GM21390 (cell line): ENCODE measurements around the gene MS4A18.

Experiments
- ATAC-seq: cut with Tn5 transposase; IDR thresholded peaks from one replicate; pipeline ENCODE4 v1.9.1; 2021; ENCODE audit not compliant: unreplicated experiment

Gene MS4A18

GRCh38 chr11:60765355-60765754, 40.8 kb downstream of the MS4A18 start:
- no peak for ATAC-seq

DNA sequence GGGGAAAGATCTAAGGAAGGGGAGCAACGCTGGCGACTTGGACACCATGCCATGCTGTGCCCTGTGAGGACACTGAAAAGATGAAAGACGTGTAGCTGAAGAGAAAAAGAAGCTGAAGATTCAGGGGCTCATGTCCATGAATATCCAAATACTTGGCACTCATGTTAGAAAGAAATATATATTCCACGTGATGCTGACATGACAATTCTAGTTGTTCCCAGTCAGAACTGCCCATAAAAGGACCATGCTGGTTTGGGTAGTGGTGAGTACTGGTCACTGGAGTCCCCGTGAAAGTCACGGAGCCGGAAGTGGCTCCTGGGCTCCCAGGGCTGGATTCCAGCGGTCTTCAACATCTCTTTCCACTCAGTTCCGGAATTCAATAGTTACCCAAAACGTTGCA, 42.0 kb downstream of the MS4A18 start:
- ATAC-seq, result no peak

DNA sequence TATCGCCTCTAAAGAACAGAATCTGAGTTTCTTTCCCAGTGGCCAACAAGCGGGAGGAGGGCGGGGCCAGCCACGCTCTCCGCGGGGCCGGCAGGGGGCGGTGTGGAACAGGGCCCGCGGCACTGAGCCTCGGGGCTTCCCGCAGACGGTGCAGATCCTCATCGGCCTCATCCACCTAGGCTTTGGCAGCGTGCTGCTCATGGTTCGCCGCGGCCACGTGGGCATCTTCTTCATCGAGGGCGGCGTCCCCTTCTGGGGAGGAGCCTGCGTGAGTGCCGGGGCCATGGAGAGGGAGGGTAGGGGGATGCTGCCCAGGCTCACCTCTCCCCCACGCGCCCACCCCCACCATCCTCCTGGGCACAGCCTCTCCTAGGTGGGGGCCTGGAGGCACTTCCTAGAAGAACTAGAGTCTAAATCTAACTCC, 42.9 kb downstream of the MS4A18 start:
- ATAC-seq, result no peak

DNA sequence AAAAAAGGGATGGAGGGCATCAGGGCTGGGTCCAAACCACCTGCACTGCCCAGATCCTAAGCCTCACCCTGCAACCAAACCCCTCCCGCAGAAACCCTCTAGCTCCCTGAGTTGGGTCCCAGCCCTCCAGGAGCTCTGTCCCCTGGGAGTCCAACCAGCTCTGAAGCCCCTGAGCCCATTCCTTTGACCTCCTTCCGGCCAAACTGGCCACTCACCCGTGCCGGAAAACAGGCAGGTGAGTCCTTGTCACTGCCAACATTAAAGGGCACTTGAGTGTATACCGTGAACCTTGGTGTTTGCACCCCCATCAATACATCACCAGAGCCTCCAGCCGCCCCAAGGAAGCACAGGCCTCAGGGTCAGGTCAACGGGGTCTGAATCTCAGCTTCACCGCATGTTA, 43.7 kb downstream of the MS4A18 start:
- no peak for ATAC-seq

GRCh38 chr11:60769273-60769672, 44.8 kb downstream of the MS4A18 start:
- no peak for ATAC-seq

GRCh38 chr11:60769811-60770210, 45.3 kb downstream of the MS4A18 start:
- ATAC-seq, result no peak

DNA sequence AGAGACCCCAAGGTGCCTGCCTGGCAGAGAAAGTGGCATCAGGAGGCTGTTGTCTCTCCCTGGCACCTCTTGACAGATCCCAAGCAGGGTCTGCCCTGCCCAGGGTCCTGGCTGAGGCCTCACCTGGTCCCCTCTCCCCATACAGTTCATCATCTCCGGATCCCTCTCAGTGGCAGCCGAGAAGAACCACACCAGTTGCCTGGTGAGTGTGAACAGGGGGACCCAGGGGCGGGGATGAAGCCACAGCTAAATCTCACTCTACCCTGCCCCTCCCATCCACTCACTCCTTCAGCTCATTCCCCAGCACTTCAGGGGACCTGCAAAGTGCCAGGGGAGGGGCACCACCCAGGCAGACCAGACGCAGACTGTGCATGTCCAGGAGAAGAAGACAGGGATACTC, 46.6 kb downstream of the MS4A18 start:
- no peak for ATAC-seq

DNA sequence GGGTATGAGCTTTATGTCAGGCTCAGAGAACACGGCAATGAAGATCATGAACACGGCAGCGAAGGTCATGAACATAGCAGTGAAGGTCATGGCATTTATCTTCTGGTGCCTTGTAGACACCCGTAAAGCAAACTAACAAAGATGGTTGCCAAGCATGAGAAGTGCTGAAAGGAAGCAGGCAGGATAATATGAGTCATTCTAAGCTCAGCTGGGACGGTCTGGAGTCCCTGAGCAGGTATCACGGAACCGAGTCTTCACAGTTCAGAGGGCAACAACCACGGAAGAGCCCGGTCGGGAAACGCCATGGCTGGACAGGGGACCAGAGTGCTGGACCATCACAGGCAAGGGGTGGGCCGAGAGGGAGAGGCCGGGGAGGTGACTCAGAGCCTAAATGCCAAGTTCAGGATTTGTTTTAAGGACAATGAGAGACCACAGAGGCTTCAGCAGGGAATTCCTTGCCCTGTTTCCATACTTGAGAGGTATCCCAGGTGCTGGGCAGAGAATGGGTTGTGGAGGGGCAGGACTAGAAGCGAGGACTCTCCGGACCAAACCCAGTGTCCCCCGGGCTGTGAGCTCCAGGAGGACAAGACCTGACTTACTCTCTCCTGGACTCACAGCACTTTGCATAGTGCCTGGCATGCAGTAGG, 47.5 kb downstream of the MS4A18 start:
- peak; percentile 38 for ATAC-seq

GRCh38 chr11:60772666-60773065, 48.1 kb downstream of the MS4A18 start:
- no peak for ATAC-seq

DNA sequence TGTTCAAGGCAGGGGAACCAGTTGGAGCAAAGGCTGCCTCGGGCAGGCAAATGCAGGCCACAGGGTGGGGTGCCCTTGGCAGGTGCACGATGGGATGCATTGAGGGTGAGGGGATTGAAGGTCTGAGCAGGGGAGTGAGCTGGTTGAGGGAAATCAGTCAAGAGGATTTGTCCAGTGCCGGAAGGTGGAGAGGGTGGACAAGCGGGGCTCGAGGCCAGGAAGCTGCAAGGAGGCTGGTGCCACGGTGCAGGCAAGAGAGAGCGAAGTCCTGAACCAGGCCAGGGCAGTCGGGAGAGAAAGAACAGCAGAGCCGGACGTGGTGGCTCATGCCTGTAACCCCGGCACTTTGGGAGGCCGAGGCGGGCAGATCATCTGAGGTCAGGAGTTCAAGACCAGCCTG, 50.2 kb downstream of the MS4A18 start:
- no peak for ATAC-seq

DNA sequence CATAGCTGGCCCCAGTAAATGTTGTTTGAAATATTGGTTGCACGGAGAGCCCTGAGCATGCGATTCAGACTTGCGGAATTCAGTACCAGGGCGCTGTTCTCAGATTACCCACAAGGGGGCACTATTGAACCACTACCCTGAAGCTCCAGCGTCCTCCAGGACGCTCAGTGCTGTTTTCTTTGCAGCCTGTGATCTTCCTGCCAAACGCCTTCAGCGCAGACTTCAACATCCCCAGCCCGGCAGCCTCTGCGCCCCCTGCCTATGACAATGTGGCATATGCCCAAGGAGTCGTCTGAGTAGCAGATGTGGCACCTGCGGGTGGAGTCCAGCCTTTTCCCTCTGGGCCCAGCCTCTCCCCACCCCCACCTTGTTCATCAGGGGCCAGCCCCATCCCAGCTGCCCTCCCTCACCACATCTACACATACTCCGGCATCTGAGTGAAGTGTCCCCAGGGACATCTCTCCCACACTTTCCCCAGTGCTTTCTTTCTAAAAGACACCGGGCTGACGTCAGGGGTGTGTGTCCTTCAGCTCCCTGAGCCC, 51.0 kb downstream of the MS4A18 start:
- peak; percentile 73 for ATAC-seq

DNA sequence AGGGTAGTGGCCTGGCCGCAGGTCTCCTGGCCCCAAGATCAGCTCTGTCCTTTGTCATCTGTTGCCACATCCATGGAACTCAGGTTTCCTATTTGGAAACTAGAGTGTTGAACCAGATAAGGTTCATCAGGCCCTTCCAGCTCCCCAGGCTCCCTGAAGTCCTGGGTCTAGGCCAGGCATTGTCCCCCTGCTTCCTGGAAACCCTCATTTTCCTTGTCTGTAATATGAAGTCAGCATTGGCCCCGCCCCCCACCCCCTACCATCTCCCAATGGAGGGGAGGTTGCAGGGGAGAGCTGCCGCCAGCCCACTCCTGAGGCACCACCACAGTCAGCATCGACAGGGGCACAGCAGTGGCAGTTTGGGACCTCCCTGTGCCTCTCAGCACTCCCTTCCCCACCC, 51.6 kb downstream of the MS4A18 start:
- no peak for ATAC-seq

- no peak for ATAC-seq
These were observed 52.6 kb downstream of the MS4A18 start for GRCh38 chr11:60777106-60777505.

DNA sequence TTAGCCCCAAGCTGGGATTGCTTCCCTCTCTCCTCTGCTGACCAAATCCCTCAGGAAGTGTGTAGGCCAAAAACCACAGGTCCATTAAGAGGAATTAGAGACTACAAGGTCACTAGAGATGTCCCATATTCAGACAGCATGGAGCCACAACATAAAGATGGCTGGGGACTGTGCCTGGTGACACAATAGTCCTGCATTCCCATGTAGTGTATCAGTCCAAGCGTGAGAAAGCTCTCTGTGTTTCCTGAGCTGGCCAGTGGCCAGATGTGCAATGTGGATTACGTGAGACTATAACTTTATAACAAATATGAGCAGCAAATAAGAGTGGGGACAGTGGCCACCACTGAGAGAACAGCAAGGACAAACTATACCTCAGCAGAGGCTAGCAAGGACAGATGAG, 53.1 kb downstream of the MS4A18 start:
- no peak for ATAC-seq

DNA sequence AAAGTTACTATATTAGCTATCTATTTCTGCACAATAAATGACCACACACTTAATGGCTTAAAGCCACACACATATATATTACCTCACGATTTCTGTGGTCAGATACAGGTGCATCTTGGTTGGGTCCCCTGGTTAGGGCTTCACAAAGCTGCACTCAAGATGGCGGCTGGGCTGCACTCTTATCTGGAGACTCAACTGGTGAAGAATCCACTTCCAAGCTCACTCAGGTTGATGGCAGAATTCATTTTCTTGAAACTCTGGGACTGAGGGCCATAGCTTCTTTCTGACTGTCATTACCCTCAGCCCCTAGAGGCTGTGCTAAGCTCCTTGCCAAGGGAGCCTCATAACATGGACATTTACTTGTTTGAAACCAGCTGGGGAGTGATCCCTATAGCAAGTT, 55.5 kb downstream of the MS4A18 start:
- no peak for ATAC-seq

- no peak for ATAC-seq
These were observed 56.3 kb downstream of the MS4A18 start for GRCh38 chr11:60780774-60781173.

- ATAC-seq, result no peak
These were observed 56.9 kb downstream of the MS4A18 start for GRCh38 chr11:60781286-60781980.

DNA sequence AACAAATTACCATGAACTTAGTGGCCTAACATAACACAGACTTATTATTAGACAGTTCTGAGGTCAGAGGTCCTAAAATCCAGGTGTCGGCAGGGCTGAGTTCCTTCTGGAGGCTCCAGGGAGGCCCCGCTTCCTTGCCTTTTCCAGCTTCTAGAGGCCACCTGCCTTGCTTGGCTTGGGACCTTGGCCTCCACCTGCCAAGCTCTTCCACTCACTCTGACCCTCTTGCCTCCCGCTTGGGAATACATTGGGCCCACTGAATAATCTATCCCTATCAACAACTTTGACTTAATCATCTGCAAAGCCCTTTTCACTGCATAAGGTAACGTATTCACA, 57.4 kb downstream of the MS4A18 start:
- ATAC-seq, result no peak

- no peak for ATAC-seq
These were observed 58.0 kb downstream of the MS4A18 start for GRCh38 chr11:60782393-60783140.

DNA sequence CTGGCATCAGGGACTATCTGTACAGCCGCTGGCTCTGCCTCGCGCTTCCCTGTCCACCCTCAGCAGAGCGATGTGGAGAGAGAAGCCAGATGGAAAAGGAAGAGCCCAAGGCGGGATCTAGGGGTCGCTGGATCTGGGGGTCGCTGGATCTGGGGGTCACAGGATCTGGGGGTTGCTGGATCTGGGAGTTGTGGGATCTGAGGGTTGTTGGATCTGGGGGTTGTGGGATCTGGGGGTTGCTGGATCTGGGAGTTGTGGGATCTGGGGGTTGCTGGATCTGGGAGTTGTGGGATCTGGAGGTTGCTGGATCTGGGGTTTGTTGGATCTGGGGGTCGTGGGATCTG, 58.6 kb downstream of the MS4A18 start:
- ATAC-seq, result no peak

DNA sequence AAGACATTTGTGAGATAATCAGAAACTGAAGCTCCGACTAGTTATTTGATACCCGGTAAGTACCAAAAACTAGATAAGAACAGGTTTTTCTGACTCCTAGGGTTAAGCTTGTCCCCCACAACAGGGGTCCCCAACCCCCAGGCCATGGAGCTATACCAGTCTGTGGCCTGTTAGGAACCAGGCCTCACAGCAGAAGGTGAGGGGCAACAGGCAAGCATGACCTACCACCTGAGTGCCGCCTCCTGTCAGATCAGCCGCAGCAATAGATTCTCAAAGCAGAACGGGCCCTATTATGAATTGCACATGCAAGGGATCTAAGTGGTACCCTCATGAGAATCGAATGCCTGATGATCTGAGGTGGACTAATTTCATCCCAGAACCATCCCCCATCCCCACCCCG, 59.4 kb downstream of the MS4A18 start:
- ATAC-seq, result no peak

- ATAC-seq, result no peak
These were observed 60.6 kb downstream of the MS4A18 start, which contains the start of gene MS4A10 for GRCh38 chr11:60785136-60785535. Gene MS4A10 (plus strand): TSS chr11:60785333. CDS start chr11:60790336, 5,003 bp downstream.
